Psoas muscle (tissue), 8 donors: ENCODE data around the gene ULK4. TPM values are rescaled to one million over a fixed set of nuclear protein-coding genes. Genes with fewer than 3 reads are reported as not detected.
"Not testable (repeated sequence)": the region's sequence is repeated elsewhere in the genome, so short reads cannot be mapped to it uniquely, and the experiment has no call there.

ENCODE experiments used
- ATAC-seq, 4 donors: fragments of 200-7000 bp; cut with Tn5 transposase; one replicate each; pipeline ENCODE4 v1.9.1; 2020; ENCODE audit warnings: moderate library complexity in 3 of 4, mild to moderate bottlenecking in 2 of 4
- DNase-seq, 2 donors: peaks; one replicate each; pipeline ENCODE4 v3.0.0-alpha.2; 2020
- H3K27ac ChIP-seq: fragments of 200-600 bp; one replicate; pipeline ENCODE4 v1.8.0; 2022
- H3K27me3 ChIP-seq, 3 donors: fragments of 200-600 bp in 1 of 3; one replicate each; pipeline versions ENCODE4 v1.6.1 to v1.8.0; 2013 to 2022; ENCODE audit warnings: low read length in 2 of 3, mild to moderate bottlenecking in 2 of 3, moderate library complexity in 1 of 3; ENCODE audit not compliant: insufficient read depth in 3 of 3
- H3K36me3 ChIP-seq, 2 donors: fragments of 200-600 bp in 1 of 2; one replicate each; pipeline versions ENCODE4 v1.6.1 to v1.8.0; 2013 to 2022; ENCODE audit warnings: low read depth in 1 of 2, mild to moderate bottlenecking in 1 of 2, moderate library complexity in 1 of 2; ENCODE audit not compliant: insufficient read depth in 1 of 2
- H3K4me1 ChIP-seq: fragments of 200-600 bp; one replicate; pipeline ENCODE4 v1.8.0; 2022
- H3K4me3 ChIP-seq: fragments of 200-600 bp; one replicate; pipeline ENCODE4 v1.8.0; 2022; ENCODE audit warnings: mild to moderate bottlenecking
- H3K9me3 ChIP-seq: fragments of 200-600 bp; one replicate; pipeline ENCODE4 v1.8.0; 2022
- WGBS, 3 donors: extraction: QIAGEN DNeasy Blood & Tissue Kit; methylation state at CpG; one replicate each; pipeline versions ENCODE4 v1.1.6 to v1.1.7; 2013; 5-methylcytosine and 5-hydroxymethylcytosine counted together
- intact Hi-C, 2 donors: fragments of 100-400 bp; cut with DNase I; formaldehyde crosslinking; loops; one replicate each; pipeline versions ENCODE4 v1.11.0 to v1.14.2; 2022
- polyA plus RNA-seq, 3 donors: library from polyadenylated mRNA; stranded (reverse); fragments of 200-250 nt; gene quantifications; one replicate each; pipeline ENCODE4 v1.2.3, GENCODE V29; 2013
- total RNA-seq, 4 donors: library from RNA; stranded (reverse); fragmentation: NEBNext Ultra II Directional in 2 of 4; extraction: Animal tissue kit (Norgen Biotek cat#: 25700) in 2 of 4; gene quantifications; one replicate each; pipeline versions ENCODE4 v1.2.1 to v1.2.4, GENCODE V29; 2021 to 2023
- TF ChIP-seq, protein P1 (sequence below): fragments of 200-600 bp; IDR thresholded peaks from one replicate; pipeline ENCODE4 v1.8.0; 2022; ENCODE audit warnings: antibody characterized with exemption
- donor health status: healthy with polysubstance abuse.
- donor health status: DM: no; HTN: no; CAD: no; lungs with moderate emphysema.
- donor health status: Bipolar disorder and iron deficiency.
- donor health status: healthy.
- donor health status: DM: yes; HTN: yes; CAD: no.
- donor health status: DM: no; HTN: no; CAD: no.
- donor health status: DM: no; HTN: no; CAD: no.
- donor health status: DM: yes; HTN: yes; CAD: no.

Gene ULK4
- total and polyA plus RNA-seq, 7 donors, result 0.61 to 3.2 (median 1.0) TPM

DNA sequence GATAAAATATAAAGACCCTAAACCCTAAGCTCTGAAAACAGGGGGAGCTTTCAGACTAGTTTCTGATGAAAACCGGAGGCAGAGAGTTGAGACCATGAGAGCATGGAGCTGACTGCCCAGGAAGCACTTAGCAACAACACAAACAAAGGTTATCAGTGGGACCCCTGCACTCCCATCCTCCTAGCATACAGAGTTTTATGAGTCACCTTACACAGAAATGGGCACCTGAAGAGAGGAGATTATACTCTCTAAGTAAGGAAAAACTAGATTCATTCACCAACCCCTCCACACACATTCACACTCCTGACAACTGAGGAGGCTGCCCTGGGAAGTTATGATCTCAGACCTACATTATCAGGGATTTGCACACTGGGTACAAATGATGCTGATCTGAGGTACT lies 261.7 kb downstream of the ULK4 start:
- H3K36me3 ChIP-seq, result no peaks in the 10 kb centered on the region
- WGBS, 3 donors, result 78 to 84% (median 81%) methylated on average over 1 of the region's 1 CpG
- TF ChIP-seq, protein P1, sequence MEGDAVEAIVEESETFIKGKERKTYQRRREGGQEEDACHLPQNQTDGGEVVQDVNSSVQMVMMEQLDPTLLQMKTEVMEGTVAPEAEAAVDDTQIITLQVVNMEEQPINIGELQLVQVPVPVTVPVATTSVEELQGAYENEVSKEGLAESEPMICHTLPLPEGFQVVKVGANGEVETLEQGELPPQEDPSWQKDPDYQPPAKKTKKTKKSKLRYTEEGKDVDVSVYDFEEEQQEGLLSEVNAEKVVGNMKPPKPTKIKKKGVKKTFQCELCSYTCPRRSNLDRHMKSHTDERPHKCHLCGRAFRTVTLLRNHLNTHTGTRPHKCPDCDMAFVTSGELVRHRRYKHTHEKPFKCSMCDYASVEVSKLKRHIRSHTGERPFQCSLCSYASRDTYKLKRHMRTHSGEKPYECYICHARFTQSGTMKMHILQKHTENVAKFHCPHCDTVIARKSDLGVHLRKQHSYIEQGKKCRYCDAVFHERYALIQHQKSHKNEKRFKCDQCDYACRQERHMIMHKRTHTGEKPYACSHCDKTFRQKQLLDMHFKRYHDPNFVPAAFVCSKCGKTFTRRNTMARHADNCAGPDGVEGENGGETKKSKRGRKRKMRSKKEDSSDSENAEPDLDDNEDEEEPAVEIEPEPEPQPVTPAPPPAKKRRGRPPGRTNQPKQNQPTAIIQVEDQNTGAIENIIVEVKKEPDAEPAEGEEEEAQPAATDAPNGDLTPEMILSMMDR, result no peak
- ATAC-seq, result no peak
- intact Hi-C loops, result no loop called here
- H3K9me3 ChIP-seq, result no peaks in the 10 kb centered on the region
- H3K27me3 ChIP-seq, result no peaks in the 10 kb centered on the region
- H3K4me3 ChIP-seq, result no peak overlapping the region
- H3K4me1 ChIP-seq, result no peaks in the 10 kb centered on the region
- no peak for DNase-seq
- H3K27ac ChIP-seq, result no peak overlapping the region

- ATAC-seq (no peak), DNase-seq (no peak)
- no peak overlapping the region for H3K4me3 ChIP-seq
- 92 to 97% (median 92%) methylated on average over 3 of the region's 3 CpGs for WGBS, 3 donors
- intact Hi-C loops, result no loop called here
- H3K27ac ChIP-seq, result no peak overlapping the region
- H3K27me3 ChIP-seq, result no peaks in the 10 kb centered on the region
- H3K9me3 ChIP-seq, result no peaks in the 10 kb centered on the region
- TF ChIP-seq, protein P1, result no peak
- no peaks in the 10 kb centered on the region for H3K36me3 ChIP-seq
- H3K4me1 ChIP-seq, result no peaks in the 10 kb centered on the region
Measured at GRCh38 chr3:41698898-41699297, 263.0 kb downstream of the ULK4 start.

DNA sequence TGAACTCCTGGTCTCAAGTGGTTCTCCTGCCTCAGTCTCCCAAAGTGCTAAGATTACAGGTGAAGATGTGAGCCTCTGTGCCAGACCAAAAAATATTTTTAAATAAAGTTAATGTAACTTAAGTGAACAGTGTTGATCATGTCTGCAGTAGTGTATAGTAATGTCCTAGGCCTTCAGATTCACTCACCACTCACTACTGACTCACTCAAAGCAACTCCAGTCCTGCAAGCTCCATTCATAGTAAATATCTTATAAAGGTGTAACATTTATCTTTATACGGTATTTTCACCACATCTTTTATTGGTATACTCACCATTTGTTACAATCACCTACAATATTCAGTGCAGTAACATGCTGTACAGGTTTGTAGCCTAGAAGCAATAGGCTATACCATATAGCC lies 264.2 kb downstream of the ULK4 start:
- 92 to 98% (median 97%) methylated on average over 1 of the region's 1 CpG for WGBS, 3 donors

GRCh38 chr3:41695806-41696205 lies 266.1 kb downstream of the ULK4 start:
- TF ChIP-seq, protein P1, result peak; percentile 7
- H3K27ac ChIP-seq, H3K9me3 ChIP-seq, H3K4me1 ChIP-seq, H3K27me3 ChIP-seq, intact Hi-C loops, H3K36me3 ChIP-seq, DNase-seq, ATAC-seq, H3K4me3 ChIP-seq: not testable (repeated sequence)
- 71 to 87% (median 78%) methylated on average over 12 of the region's 12 CpGs for WGBS, 3 donors

More for the DNA sequence above, 264.2 kb downstream of the ULK4 start:
- intact Hi-C loops, result no loop called here
- Histone ChIP-seq H3K9me3 (no peaks in the 10 kb centered on the region), H3K4me3 (no peak overlapping the region), H3K36me3 (no peaks in the 10 kb centered on the region), H3K27ac (no peak overlapping the region), H3K4me1 (no peaks in the 10 kb centered on the region), H3K27me3 (no peaks in the 10 kb centered on the region)
- TF ChIP-seq, protein P1, result no peak
- DNase-seq (no peak), ATAC-seq (no peak)

GRCh38 chr3:41693799-41694198 lies 268.1 kb downstream of the ULK4 start:
- intact Hi-C loops, result no loop called here

More at GRCh38 chr3:41693799-41694198, 268.1 kb downstream of the ULK4 start:
- Histone ChIP-seq H3K36me3 (no peaks in the 10 kb centered on the region), H3K27ac (no peak overlapping the region), H3K4me3 (no peak overlapping the region), H3K9me3 (no peaks in the 10 kb centered on the region), H3K4me1 (no peaks in the 10 kb centered on the region), H3K27me3 (no peaks in the 10 kb centered on the region)
- TF ChIP-seq, protein P1, result no peak
- no peak for ATAC-seq
- WGBS, 3 donors, result 61 to 72% (median 66%) methylated on average over 3 of the region's 3 CpGs
- DNase-seq, result no peak
